Measurements from ENCODE around the gene STT3B. TPM values are rescaled to one million over a fixed set of nuclear protein-coding genes. Genes with fewer than 3 reads are reported as not detected.

The STT3B gene
- total and polyA plus RNA-seq, 2 of the 13 experiments (the other 11 are each of a cell fraction or from before 2014, with no cell fraction given): 85.0 to 205 TPM

DNA sequence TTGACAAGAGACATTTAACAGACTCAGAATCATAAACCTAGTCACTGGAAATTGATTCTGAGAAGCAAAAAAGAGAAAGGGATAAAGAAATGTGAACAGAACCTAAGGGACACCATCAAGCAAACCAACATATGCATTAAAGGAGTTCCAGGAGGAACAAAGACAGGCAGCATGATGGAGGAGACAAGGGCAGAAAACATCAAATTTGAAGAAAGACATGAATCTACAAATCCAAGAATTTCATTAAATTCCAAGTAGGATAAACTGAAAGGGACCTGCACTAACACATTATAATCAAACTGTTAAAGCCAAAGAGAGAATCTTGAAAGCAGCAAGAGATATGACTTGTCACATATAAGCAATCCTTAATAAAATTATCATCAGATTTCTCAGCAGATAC, 122.3 kb downstream of the STT3B start:
- ATAC-seq: no peak
- DNase-seq (ENCODE audit: low spot score): no peak
- Histone ChIP-seq H4K20me1 (ENCODE audit: insufficient read depth, low read length) (no peaks in the 10 kb centered on the region), H3K4me1 (ENCODE audit: insufficient read depth, low read length) (peaks cover 14% of the 10 kb centered on the region), H3K79me2 (ENCODE audit: insufficient read depth, low read length) (no peaks in the 10 kb centered on the region), H2AFZ (ENCODE audit: low read length) (no peak overlapping the region), H3K9ac (ENCODE audit: insufficient read depth, low read depth, low read length) (no peak overlapping the region), H3K27ac (ENCODE audit: extremely low read length, insufficient read depth, low read length) (no peak overlapping the region), H3K9me3 (ENCODE audit: low read length) (peaks cover 20% of the 10 kb centered on the region; the same call in 1 of the 2 replicates), H3K4me3 (replicated peaks in 1 of 3; ENCODE audit: insufficient read depth in 1 of 3, low read depth in 2 of 3, low read length in 3 of 3) (no peak overlapping the region), H3K4me2 (ENCODE audit: low read depth, low read length) (no peak overlapping the region), H3K36me3 (replicated peaks in 1 of 2; ENCODE audit: control insufficient read depth in 1 of 2, insufficient read depth in 2 of 2, low read length in 2 of 2) (no peaks in the 10 kb centered on the region), H3K27me3 (ENCODE audit: control insufficient read depth in 1 of 2, insufficient read depth in 2 of 2, low read length in 2 of 2) (no peaks in the 10 kb centered on the region)
- FAIRE-seq: no peak
- BruUV-seq (replicated peaks): no TSS peak
- in situ Hi-C loops (cut with HindIII; ENCODE audit: extremely low pct_ligation_motif_present, low pct_unique_long_range_greater_than_20kb) (no loop called here), intact Hi-C loops (cut with micrococcal nuclease; ENCODE audit: unreplicated experiment) (no loop called here)
- ChIA-PET CTCF (ENCODE audit: low intra/inter-chr PET ratio, low total read pairs) (no interaction called here), POLR2A (no interaction called here)
- TF ChIP-seq, protein P1, sequence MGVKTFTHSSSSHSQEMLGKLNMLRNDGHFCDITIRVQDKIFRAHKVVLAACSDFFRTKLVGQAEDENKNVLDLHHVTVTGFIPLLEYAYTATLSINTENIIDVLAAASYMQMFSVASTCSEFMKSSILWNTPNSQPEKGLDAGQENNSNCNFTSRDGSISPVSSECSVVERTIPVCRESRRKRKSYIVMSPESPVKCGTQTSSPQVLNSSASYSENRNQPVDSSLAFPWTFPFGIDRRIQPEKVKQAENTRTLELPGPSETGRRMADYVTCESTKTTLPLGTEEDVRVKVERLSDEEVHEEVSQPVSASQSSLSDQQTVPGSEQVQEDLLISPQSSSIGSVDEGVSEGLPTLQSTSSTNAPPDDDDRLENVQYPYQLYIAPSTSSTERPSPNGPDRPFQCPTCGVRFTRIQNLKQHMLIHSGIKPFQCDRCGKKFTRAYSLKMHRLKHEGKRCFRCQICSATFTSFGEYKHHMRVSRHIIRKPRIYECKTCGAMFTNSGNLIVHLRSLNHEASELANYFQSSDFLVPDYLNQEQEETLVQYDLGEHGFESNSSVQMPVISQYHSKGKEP (CRISPR knock-in tag; IDR thresholded peaks at IDR 0.05): no peak
- TF ChIP-seq WIZ (CRISPR knock-in tag; IDR thresholded peaks at IDR 0.05): no peak
- no peak for TF ChIP-seq ETV5 (CRISPR knock-in tag; IDR thresholded peaks at IDR 0.05; ENCODE audit: borderline replicate concordance)
- TF ChIP-seq ZNF431 (CRISPR knock-in tag; IDR thresholded peaks at IDR 0.05; ENCODE audit: borderline replicate concordance, low read depth): no peak
- TF ChIP-seq SRF (IDR thresholded peaks at IDR 0.05; ENCODE audit: low read depth, low read length): no peak
- no peak for TF ChIP-seq ARNT2 (CRISPR knock-in tag; IDR thresholded peaks at IDR 0.05; ENCODE audit: low read depth)
- TF ChIP-seq ZNF768 (CRISPR knock-in tag; IDR thresholded peaks at IDR 0.05): no peak
- TF ChIP-seq TBP (CRISPR knock-in tag; IDR thresholded peaks at IDR 0.05): no peak
- no peak for TF ChIP-seq DPF2 (CRISPR knock-in tag; IDR thresholded peaks at IDR 0.05; ENCODE audit: borderline replicate concordance, low read depth)
